ENCODE results near the gene SLC49A4. TPM values are rescaled to one million over a fixed set of nuclear protein-coding genes. Genes with fewer than 3 reads are reported as not detected.

The SLC49A4 gene
- total RNA-seq, 1 experiment from 2014 or later: 29.6 TPM

GRCh38 chr3:122920986-122921385, 126.1 kb downstream of the SLC49A4 start:
- no TSS peak for BruUV-seq (replicated peaks)
- CTCF ChIA-PET: no interaction called here

DNA sequence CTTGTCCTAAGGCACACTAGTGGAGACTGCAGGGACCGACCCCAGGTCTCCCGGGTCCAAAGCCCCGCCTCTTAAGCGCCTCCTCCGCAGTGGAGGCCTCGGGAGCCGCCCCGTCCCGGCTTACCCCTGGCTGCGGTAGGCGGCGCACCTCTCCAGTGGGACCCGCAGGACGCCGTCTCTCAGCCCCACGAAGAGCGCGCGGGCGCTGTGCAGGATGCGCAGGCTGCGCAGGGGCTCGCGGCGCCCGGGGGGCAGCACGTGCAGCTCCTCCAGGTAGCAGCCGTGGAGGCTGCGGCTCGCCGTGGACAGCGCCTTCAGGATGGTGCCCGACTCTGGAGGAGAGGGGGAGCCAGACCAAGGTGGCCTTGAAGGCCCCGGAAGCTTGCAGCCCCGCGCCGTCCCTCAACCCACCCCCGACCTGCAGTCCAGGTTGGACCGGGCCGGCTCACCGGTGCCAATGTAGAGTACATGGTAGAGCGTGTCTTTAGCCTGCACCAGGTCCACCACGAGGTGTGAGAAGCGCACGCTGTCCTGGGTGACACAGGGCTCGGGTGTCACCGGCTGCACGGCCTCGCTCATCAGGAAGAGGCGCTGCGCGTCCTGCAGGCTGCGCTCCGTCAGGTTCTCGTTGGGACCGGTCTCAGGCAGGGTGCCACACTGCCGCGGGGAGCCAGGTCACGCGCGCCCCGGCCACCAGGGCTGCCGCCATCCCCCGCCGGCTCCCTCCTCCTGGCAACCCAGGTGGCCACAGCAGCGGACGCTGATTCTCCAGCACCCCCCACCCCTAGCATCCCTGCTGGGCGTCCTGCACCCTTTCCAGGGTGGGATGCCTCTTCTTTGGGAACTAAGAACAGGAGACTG, 127.2 kb downstream of the SLC49A4 start:
- POLR2A ChIA-PET (ENCODE audit: unreplicated experiment): interaction anchor here (0.5 kb wide), 1 partner anchor 76 kb away, joined by 4 read pairs; no protein-coding TSS in a partner anchor

More at GRCh38 chr3:122920986-122921385, 126.1 kb downstream of the SLC49A4 start:
- Histone ChIP-seq H3K9me3 (ENCODE audit: low read length) (no peaks in the 10 kb centered on the region), H3K79me2 (ENCODE audit: low read length) (no peaks in the 10 kb centered on the region), H3K9me2 (replicated peaks; ENCODE audit: low read length) (no peaks in the 10 kb centered on the region), H3K4me2 (ENCODE audit: low read length) (no peak overlapping the region), H3K36me3 (ENCODE audit: low read depth, low read length) (no peaks in the 10 kb centered on the region), H3F3A (ENCODE audit: low read length, unreplicated experiment) (no peaks in the 10 kb centered on the region), H3K9ac (ENCODE audit: low read length) (no peak overlapping the region), H4K20me1 (ENCODE audit: low read length) (no peaks in the 10 kb centered on the region), H3K27ac (ENCODE audit: low read length) (no peak overlapping the region), H3K4me1 (ENCODE audit: insufficient read depth, low read length) (no peaks in the 10 kb centered on the region), H3K4me3 (ENCODE audit: low read length) (no peak overlapping the region), H3K27me3 (ENCODE audit: low read length) (peaks cover 53% of the 10 kb centered on the region), H2AFZ (ENCODE audit: low read length) (no peak overlapping the region)
- no peak for ATAC-seq
- TF ChIP-seq EZH2 (IDR thresholded peaks at IDR 0.05; ENCODE audit: low read length, unreplicated experiment): no peak
- TF ChIP-seq EZH2phosphoT487 (IDR thresholded peaks at IDR 0.05; ENCODE audit: borderline replicate concordance, low read length): no peak
- no peak for TF ChIP-seq CTCF (conservative IDR thresholded peaks at IDR 0.05; ENCODE audit: low read depth, low read length)
- intact Hi-C loops (cut with micrococcal nuclease): no loop called here
- no peak for DNase-seq
- POLR2A ChIA-PET (ENCODE audit: unreplicated experiment): no interaction called here

More for the DNA sequence above, 127.2 kb downstream of the SLC49A4 start:
- Histone ChIP-seq H3K9ac (ENCODE audit: low read length) (no peak overlapping the region), H3K27ac (ENCODE audit: low read length) (no peak overlapping the region), H3K9me3 (ENCODE audit: low read length) (no peaks in the 10 kb centered on the region), H3K4me1 (ENCODE audit: insufficient read depth, low read length) (no peaks in the 10 kb centered on the region), H3K4me3 (ENCODE audit: low read length) (no peak overlapping the region), H3K79me2 (ENCODE audit: low read length) (no peaks in the 10 kb centered on the region), H2AFZ (ENCODE audit: low read length) (no peak overlapping the region), H3F3A (ENCODE audit: low read length, unreplicated experiment) (no peaks in the 10 kb centered on the region), H3K27me3 (ENCODE audit: low read length) (peaks cover 52% of the 10 kb centered on the region), H3K36me3 (ENCODE audit: low read depth, low read length) (no peaks in the 10 kb centered on the region), H3K4me2 (ENCODE audit: low read length) (no peak overlapping the region), H4K20me1 (ENCODE audit: low read length) (no peaks in the 10 kb centered on the region), H3K9me2 (replicated peaks; ENCODE audit: low read length) (no peaks in the 10 kb centered on the region)
- no peak for DNase-seq
- no peak for TF ChIP-seq EZH2phosphoT487 (IDR thresholded peaks at IDR 0.05; ENCODE audit: borderline replicate concordance, low read length)
- TF ChIP-seq CTCF (conservative IDR thresholded peaks at IDR 0.05; ENCODE audit: low read depth, low read length): no peak
- TF ChIP-seq EZH2 (IDR thresholded peaks at IDR 0.05; ENCODE audit: low read length, unreplicated experiment): no peak
- no peak for ATAC-seq
- no TSS peak for BruUV-seq (replicated peaks)
- CTCF ChIA-PET: no interaction called here
- intact Hi-C loops (cut with micrococcal nuclease): no loop called here
